Skeletal muscle tissue (tissue), 4 donors: ENCODE results near the gene SULT1A2. TPM values are rescaled to one million over a fixed set of nuclear protein-coding genes. Genes with fewer than 3 reads are reported as not detected.

ENCODE experiments used
- H3K27ac ChIP-seq: one replicate; pipeline ENCODE4 v1.7.0; 2013; ENCODE audit warnings: mild to moderate bottlenecking, low read depth, low read length, inconsistent platforms
- H3K27me3 ChIP-seq, 3 donors: one replicate each; pipeline ENCODE4 v1.7.0; 2013; ENCODE audit warnings: low read length in 3 of 3; ENCODE audit not compliant: control insufficient read depth in 3 of 3, insufficient read depth in 3 of 3
- H3K36me3 ChIP-seq, 3 donors: one replicate each; pipeline ENCODE4 v1.7.0; 2013; ENCODE audit warnings: low read length in 3 of 3; ENCODE audit not compliant: control insufficient read depth in 3 of 3, insufficient read depth in 3 of 3
- H3K4me1 ChIP-seq, 3 donors: one replicate each; pipeline ENCODE4 v1.7.0; 2013; ENCODE audit warnings: low read length in 3 of 3, mild to moderate bottlenecking in 3 of 3; ENCODE audit not compliant: control insufficient read depth in 3 of 3, insufficient read depth in 3 of 3
- H3K4me3 ChIP-seq, 3 donors: one replicate each; pipeline ENCODE4 v1.7.0; 2013; ENCODE audit warnings: low read length in 3 of 3
- H3K9ac ChIP-seq, 3 donors: one replicate each; pipeline ENCODE4 v1.7.0; 2013; ENCODE audit warnings: low read length in 3 of 3, mild to moderate bottlenecking in 3 of 3, moderate library complexity in 2 of 3, low read depth in 1 of 3
- H3K9me3 ChIP-seq, 3 donors: one replicate each; pipeline ENCODE4 v1.7.0; 2013; ENCODE audit warnings: low read length in 3 of 3; ENCODE audit not compliant: control insufficient read depth in 3 of 3
- total RNA-seq: library from RNA; depleted of rRNA; stranded (reverse); fragments of >200 nt; gene quantifications from one replicate; pipeline ENCODE4 v1.2.3, GENCODE V29; 2014
- donor health status: Osteomylitis.

SULT1A2 gene
- total RNA-seq, 1 donor from 2014 or later: 0.52 TPM

- H3K9ac ChIP-seq: peak overlapping the region in 1 of 3 donors; percentile 33
- no peak overlapping the region for H3K4me3 ChIP-seq
- H3K27me3 ChIP-seq: no peaks in the 10 kb centered on the region
- H3K9me3 ChIP-seq: no peaks in the 10 kb centered on the region
- H3K36me3 ChIP-seq: peaks cover 6 to 10% (median 8%) of the 10 kb centered on the region in 3 donors
- peaks cover 7 to 13% (median 7%) of the 10 kb centered on the region in 3 donors for H3K4me1 ChIP-seq
- no peak overlapping the region for H3K27ac ChIP-seq
These were observed 35.2 kb downstream of the SULT1A2 start for GRCh38 chr16:28561557-28562187.

- H3K27me3 ChIP-seq: no peaks in the 10 kb centered on the region
- peaks cover 7 to 10% (median 8%) of the 10 kb centered on the region in 3 donors for H3K36me3 ChIP-seq
- H3K4me3 ChIP-seq: no peak overlapping the region
- H3K4me1 ChIP-seq: peaks cover 11 to 19% (median 14%) of the 10 kb centered on the region in 3 donors
- H3K9ac ChIP-seq: no peak overlapping the region
- H3K9me3 ChIP-seq: no peaks in the 10 kb centered on the region
- H3K27ac ChIP-seq: no peak overlapping the region
These were observed 38.4 kb downstream of the SULT1A2 start for GRCh38 chr16:28558456-28558855.

GRCh38 chr16:28556914-28557320 is 39.9 kb downstream of the SULT1A2 start:
- Histone ChIP-seq H3K4me1 (peaks cover 6 to 12% (median 11%) of the 10 kb centered on the region in 3 donors), H3K4me3 (no peak overlapping the region), H3K27me3 (no peaks in the 10 kb centered on the region), H3K36me3 (peaks cover 4 to 10% (median 8%) of the 10 kb centered on the region in 3 donors), H3K27ac (no peak overlapping the region), H3K9me3 (no peaks in the 10 kb centered on the region), H3K9ac (no peak overlapping the region)

- Histone ChIP-seq H3K4me3 (no peak overlapping the region), H3K27ac (no peak overlapping the region), H3K27me3 (no peaks in the 10 kb centered on the region), H3K9me3 (no peaks in the 10 kb centered on the region), H3K4me1 (peaks cover 4 to 7% (median 6%) of the 10 kb centered on the region in 3 donors), H3K9ac (no peak overlapping the region), H3K36me3 (peaks cover 4 to 10% (median 8%) of the 10 kb centered on the region in 3 donors)
These were observed 41.3 kb downstream of the SULT1A2 start for GRCh38 chr16:28555561-28555960.

- H3K9me3 ChIP-seq: no peaks in the 10 kb centered on the region
- peaks cover 4 to 7% (median 6%) of the 10 kb centered on the region in 3 donors for H3K4me1 ChIP-seq
- no peaks in the 10 kb centered on the region for H3K27me3 ChIP-seq
- peak overlapping the region; percentile 59 to 66 (median 65) for H3K9ac ChIP-seq
- H3K4me3 ChIP-seq: peak overlapping the region; percentile 69 to 74 (median 70)
- H3K27ac ChIP-seq: peak overlapping the region; percentile 12
- peaks cover 4 to 10% (median 8%) of the 10 kb centered on the region in 3 donors for H3K36me3 ChIP-seq
These were observed 42.0 kb downstream of the SULT1A2 start for GRCh38 chr16:28554634-28555423.

GRCh38 chr16:28553776-28554633 is 42.8 kb downstream of the SULT1A2 start, which contains the start of gene SGF29:
Gene SGF29 (plus strand): TSS chr16:28553920. CDS start chr16:28581070, 27,150 bp downstream.
- peak within 1 kb of the TSS; percentile 97 to 99 (median 98) for H3K9ac ChIP-seq
- peaks cover 4 to 9% (median 8%) of the 10 kb centered on the region in 3 donors for H3K36me3 ChIP-seq
- no peaks in the 10 kb centered on the region for H3K27me3 ChIP-seq
- H3K4me3 ChIP-seq: peak within 1 kb of the TSS; percentile 95 to 96 (median 96)
- H3K9me3 ChIP-seq: no peaks in the 10 kb centered on the region
- peaks cover 4 to 7% (median 6%) of the 10 kb centered on the region in 3 donors for H3K4me1 ChIP-seq
- H3K27ac ChIP-seq: peak within 1 kb of the TSS; percentile 97

- no peak overlapping the region for H3K9ac ChIP-seq
- H3K9me3 ChIP-seq: no peaks in the 10 kb centered on the region
- H3K4me1 ChIP-seq: peaks cover 0 to under 1% (median under 1%) of the 10 kb centered on the region in 3 donors
- H3K36me3 ChIP-seq: no peaks in the 10 kb centered on the region
- H3K27me3 ChIP-seq: peaks cover 0 to 2% (median 0%) of the 10 kb centered on the region in 3 donors
- no peak overlapping the region for H3K27ac ChIP-seq
- H3K4me3 ChIP-seq: no peak overlapping the region
These were observed 47.5 kb downstream of the SULT1A2 start for GRCh38 chr16:28549301-28549899.

- no peaks in the 10 kb centered on the region for H3K4me1 ChIP-seq
- no peak overlapping the region for H3K4me3 ChIP-seq
- peaks cover 0 to 2% (median 0%) of the 10 kb centered on the region in 3 donors for H3K27me3 ChIP-seq
- H3K9ac ChIP-seq: no peak overlapping the region
- H3K36me3 ChIP-seq: no peaks in the 10 kb centered on the region
- H3K9me3 ChIP-seq: no peaks in the 10 kb centered on the region
- no peak overlapping the region for H3K27ac ChIP-seq
These were observed 48.5 kb downstream of the SULT1A2 start for GRCh38 chr16:28548306-28548802.

- Histone ChIP-seq H3K36me3 (no peaks in the 10 kb centered on the region), H3K9me3 (no peaks in the 10 kb centered on the region), H3K4me1 (peaks cover 0 to 7% (median 3%) of the 10 kb centered on the region in 3 donors), H3K27ac (no peak overlapping the region), H3K27me3 (peaks cover 0 to 2% (median 0%) of the 10 kb centered on the region in 3 donors), H3K9ac (no peak overlapping the region), H3K4me3 (no peak overlapping the region)
These were observed 50.2 kb downstream of the SULT1A2 start for GRCh38 chr16:28546626-28547025.
